ENCODE results near the gene SYNGR1.

Gene SYNGR1

GRCh38 chr22:39309881-39310714, 39.7 kb upstream of the SYNGR1 start:
- H3K9ac ChIP-seq (ENCODE audit: low read length) = no peak overlapping the region
- H3K36me3 ChIP-seq (ENCODE audit: control insufficient read depth, insufficient read depth, low read length) = peaks cover 36% of the 10 kb centered on the region
- H3K27ac ChIP-seq (ENCODE audit: low read depth, low read length) = no peak overlapping the region
- peaks cover 8% of the 10 kb centered on the region for H3K4me1 ChIP-seq (ENCODE audit: control insufficient read depth, insufficient read depth, low read length)
- no peaks in the 10 kb centered on the region for H3K27me3 ChIP-seq (ENCODE audit: control insufficient read depth, insufficient read depth, low read length)
- H3K4me3 ChIP-seq (ENCODE audit: low read length) = no peak overlapping the region

- H3K4me1 ChIP-seq (ENCODE audit: control insufficient read depth, insufficient read depth, low read length) = peaks cover 12% of the 10 kb centered on the region
- no peak overlapping the region for H3K4me3 ChIP-seq (ENCODE audit: low read length)
- no peak overlapping the region for H3K27ac ChIP-seq (ENCODE audit: low read depth, low read length)
- peaks cover 50% of the 10 kb centered on the region for H3K36me3 ChIP-seq (ENCODE audit: control insufficient read depth, insufficient read depth, low read length)
- no peaks in the 10 kb centered on the region for H3K27me3 ChIP-seq (ENCODE audit: control insufficient read depth, insufficient read depth, low read length)
- H3K9ac ChIP-seq (ENCODE audit: low read length) = no peak overlapping the region
Observed at GRCh38 chr22:39311592-39312400, 38.0 kb upstream of the SYNGR1 start.

DNA sequence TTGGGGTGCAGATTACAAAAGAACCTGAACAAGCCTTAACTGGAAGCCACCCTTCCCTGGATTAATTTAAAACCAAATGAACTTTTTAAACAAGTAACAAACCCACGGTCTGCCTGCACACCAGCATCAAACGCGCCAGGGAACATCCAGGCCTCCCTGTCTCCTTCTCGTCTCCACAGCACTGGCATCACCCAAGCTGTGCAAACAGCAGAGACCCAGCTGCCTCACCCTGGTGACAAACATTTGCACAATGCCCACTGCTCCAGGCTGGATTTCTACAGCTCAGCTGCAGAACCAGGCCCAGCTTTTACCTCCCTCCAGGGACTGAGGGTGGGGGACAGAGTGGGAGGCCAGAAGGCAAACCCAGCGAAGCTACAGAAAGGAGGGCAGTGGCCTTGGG, 37.4 kb upstream of the SYNGR1 start:
- no peak overlapping the region for H3K27ac ChIP-seq (ENCODE audit: low read depth, low read length)
- H3K4me3 ChIP-seq (ENCODE audit: low read length) = no peak overlapping the region
- no peaks in the 10 kb centered on the region for H3K27me3 ChIP-seq (ENCODE audit: control insufficient read depth, insufficient read depth, low read length)
- no peak overlapping the region for H3K9ac ChIP-seq (ENCODE audit: low read length)
- H3K4me1 ChIP-seq (ENCODE audit: control insufficient read depth, insufficient read depth, low read length) = peaks cover 15% of the 10 kb centered on the region
- H3K36me3 ChIP-seq (ENCODE audit: control insufficient read depth, insufficient read depth, low read length) = peaks cover 55% of the 10 kb centered on the region

- Histone ChIP-seq H3K36me3 (ENCODE audit: control insufficient read depth, insufficient read depth, low read length) (peaks cover 62% of the 10 kb centered on the region), H3K27me3 (ENCODE audit: control insufficient read depth, insufficient read depth, low read length) (no peaks in the 10 kb centered on the region), H3K9ac (ENCODE audit: low read length) (no peak overlapping the region), H3K4me3 (ENCODE audit: low read length) (no peak overlapping the region), H3K4me1 (ENCODE audit: control insufficient read depth, insufficient read depth, low read length) (peaks cover 20% of the 10 kb centered on the region), H3K27ac (ENCODE audit: low read depth, low read length) (no peak overlapping the region)
Observed at GRCh38 chr22:39313258-39314001, 36.4 kb upstream of the SYNGR1 start.

- H3K36me3 ChIP-seq (ENCODE audit: control insufficient read depth, insufficient read depth, low read length) = peaks cover 62% of the 10 kb centered on the region
- H3K27ac ChIP-seq (ENCODE audit: low read depth, low read length) = no peak overlapping the region
- H3K9ac ChIP-seq (ENCODE audit: low read length) = no peak overlapping the region
- H3K27me3 ChIP-seq (ENCODE audit: control insufficient read depth, insufficient read depth, low read length) = no peaks in the 10 kb centered on the region
- H3K4me1 ChIP-seq (ENCODE audit: control insufficient read depth, insufficient read depth, low read length) = peaks cover 20% of the 10 kb centered on the region
- H3K4me3 ChIP-seq (ENCODE audit: low read length) = no peak overlapping the region
Observed at GRCh38 chr22:39314251-39314971, 35.4 kb upstream of the SYNGR1 start.

DNA sequence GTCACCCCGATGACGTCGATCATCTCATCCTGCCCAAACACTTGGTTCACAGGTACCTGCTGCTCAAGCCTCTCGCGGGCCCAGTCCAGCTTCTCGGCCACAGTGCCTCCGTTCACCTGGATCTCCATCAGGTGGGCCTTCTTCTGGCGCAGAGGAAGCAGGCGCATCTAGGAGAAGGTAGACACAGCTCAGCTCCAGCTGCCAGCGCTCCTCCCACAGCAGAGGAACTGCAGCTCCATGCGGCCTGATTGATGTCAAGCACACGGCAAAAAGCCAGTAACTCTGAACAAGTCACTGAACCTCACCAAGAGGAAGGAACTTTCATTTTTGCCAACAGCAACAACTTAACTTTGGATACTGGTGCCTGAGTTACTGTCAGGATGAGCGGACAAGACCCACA, 34.4 kb upstream of the SYNGR1 start:
- no peaks in the 10 kb centered on the region for H3K27me3 ChIP-seq (ENCODE audit: control insufficient read depth, insufficient read depth, low read length)
- H3K36me3 ChIP-seq (ENCODE audit: control insufficient read depth, insufficient read depth, low read length) = peaks cover 62% of the 10 kb centered on the region
- no peak overlapping the region for H3K9ac ChIP-seq (ENCODE audit: low read length)
- no peak overlapping the region for H3K4me3 ChIP-seq (ENCODE audit: low read length)
- no peak overlapping the region for H3K27ac ChIP-seq (ENCODE audit: low read depth, low read length)
- H3K4me1 ChIP-seq (ENCODE audit: control insufficient read depth, insufficient read depth, low read length) = peaks cover 20% of the 10 kb centered on the region

- H3K27ac ChIP-seq (ENCODE audit: low read depth, low read length) = peak overlapping the region; percentile 51
Observed at GRCh38 chr22:39316440-39317083, 33.2 kb upstream of the SYNGR1 start.

DNA sequence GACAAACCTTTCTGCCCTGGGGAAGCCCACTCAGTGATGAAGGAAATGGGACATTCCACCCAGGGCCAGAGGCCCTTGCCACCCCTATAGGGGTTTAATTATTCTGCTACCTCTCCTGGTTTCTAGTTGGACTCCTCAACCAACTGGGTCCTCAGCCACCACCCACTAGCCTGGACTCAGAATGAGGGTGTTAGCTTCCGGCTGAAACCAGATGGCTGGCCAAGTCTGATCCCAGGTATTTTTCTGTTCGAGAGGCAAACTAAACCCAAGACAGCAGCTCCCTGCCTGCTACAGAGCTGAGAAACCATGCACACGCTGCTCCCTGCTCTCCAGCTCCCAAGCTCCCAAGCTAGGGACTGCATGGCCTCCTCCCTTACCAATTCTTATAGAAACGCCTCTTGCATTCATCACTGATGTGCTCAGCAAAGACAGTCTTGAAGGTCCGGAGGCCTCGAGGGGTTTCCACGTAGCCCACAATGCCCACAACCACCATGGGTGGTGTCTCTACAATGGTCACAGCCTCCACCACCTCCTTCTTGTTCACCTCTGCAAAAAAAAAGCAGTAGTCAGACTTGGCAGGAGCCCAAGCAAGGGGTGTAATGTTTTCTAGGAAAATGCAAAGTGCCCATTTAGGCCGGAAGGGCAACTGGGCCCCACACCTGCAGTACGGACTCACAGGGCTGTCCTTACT, 32.6 kb upstream of the SYNGR1 start:
- peaks cover 20% of the 10 kb centered on the region for H3K4me1 ChIP-seq (ENCODE audit: control insufficient read depth, insufficient read depth, low read length)
- peak overlapping the region; percentile 98 for H3K4me3 ChIP-seq (ENCODE audit: low read length)
- peaks cover 54% of the 10 kb centered on the region for H3K36me3 ChIP-seq (ENCODE audit: control insufficient read depth, insufficient read depth, low read length)
- no peak overlapping the region for H3K27ac ChIP-seq (ENCODE audit: low read depth, low read length)
- H3K9ac ChIP-seq (ENCODE audit: low read length) = peak overlapping the region; percentile 11
- no peaks in the 10 kb centered on the region for H3K27me3 ChIP-seq (ENCODE audit: control insufficient read depth, insufficient read depth, low read length)

More at GRCh38 chr22:39316440-39317083, 33.2 kb upstream of the SYNGR1 start:
- Histone ChIP-seq H3K9ac (ENCODE audit: low read length) (no peak overlapping the region), H3K36me3 (ENCODE audit: control insufficient read depth, insufficient read depth, low read length) (peaks cover 61% of the 10 kb centered on the region), H3K4me3 (ENCODE audit: low read length) (peak overlapping the region; percentile 48), H3K27me3 (ENCODE audit: control insufficient read depth, insufficient read depth, low read length) (no peaks in the 10 kb centered on the region), H3K4me1 (ENCODE audit: control insufficient read depth, insufficient read depth, low read length) (peaks cover 20% of the 10 kb centered on the region)

DNA sequence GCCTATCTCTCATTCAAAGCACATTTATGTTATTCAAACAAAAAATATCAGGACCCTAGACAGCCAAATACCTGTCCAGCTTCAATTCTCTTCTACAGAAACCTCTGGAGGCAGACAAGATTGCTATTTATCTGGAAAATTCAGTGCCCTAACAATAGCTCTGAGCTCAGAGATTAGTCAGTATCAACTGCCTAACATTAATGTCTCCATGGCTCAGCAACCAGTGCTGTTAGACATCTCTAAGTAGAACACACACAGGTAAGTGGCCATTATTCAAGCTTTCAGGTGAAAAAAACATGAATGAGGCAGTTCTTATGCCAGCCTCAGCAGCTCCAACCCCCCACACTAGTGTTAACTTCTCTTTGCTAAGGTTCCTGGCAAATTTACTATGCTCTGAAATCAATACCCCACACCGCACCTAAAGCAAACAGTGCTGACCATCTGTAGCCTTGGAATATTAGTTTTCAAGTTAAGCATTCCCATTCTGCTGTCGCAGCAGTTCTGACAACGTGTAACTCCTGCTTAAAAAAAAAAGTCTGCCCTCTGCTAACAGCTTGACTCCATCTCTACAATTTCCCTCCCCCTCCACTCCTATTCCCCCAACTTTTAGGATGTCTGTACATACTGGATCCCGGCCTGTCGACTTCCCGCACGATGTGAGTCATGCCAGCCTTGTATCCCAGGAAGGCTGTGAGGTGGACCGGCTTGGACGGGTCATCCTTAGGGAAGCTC, 31.9 kb upstream of the SYNGR1 start:
- H3K4me1 ChIP-seq (ENCODE audit: control insufficient read depth, insufficient read depth, low read length) = peaks cover 20% of the 10 kb centered on the region
- peak overlapping the region; percentile 85 for H3K9ac ChIP-seq (ENCODE audit: low read length)
- H3K36me3 ChIP-seq (ENCODE audit: control insufficient read depth, insufficient read depth, low read length) = peaks cover 47% of the 10 kb centered on the region
- peak overlapping the region; percentile 98 for H3K4me3 ChIP-seq (ENCODE audit: low read length)
- no peaks in the 10 kb centered on the region for H3K27me3 ChIP-seq (ENCODE audit: control insufficient read depth, insufficient read depth, low read length)
- peak overlapping the region; percentile 95 for H3K27ac ChIP-seq (ENCODE audit: low read depth, low read length)

DNA sequence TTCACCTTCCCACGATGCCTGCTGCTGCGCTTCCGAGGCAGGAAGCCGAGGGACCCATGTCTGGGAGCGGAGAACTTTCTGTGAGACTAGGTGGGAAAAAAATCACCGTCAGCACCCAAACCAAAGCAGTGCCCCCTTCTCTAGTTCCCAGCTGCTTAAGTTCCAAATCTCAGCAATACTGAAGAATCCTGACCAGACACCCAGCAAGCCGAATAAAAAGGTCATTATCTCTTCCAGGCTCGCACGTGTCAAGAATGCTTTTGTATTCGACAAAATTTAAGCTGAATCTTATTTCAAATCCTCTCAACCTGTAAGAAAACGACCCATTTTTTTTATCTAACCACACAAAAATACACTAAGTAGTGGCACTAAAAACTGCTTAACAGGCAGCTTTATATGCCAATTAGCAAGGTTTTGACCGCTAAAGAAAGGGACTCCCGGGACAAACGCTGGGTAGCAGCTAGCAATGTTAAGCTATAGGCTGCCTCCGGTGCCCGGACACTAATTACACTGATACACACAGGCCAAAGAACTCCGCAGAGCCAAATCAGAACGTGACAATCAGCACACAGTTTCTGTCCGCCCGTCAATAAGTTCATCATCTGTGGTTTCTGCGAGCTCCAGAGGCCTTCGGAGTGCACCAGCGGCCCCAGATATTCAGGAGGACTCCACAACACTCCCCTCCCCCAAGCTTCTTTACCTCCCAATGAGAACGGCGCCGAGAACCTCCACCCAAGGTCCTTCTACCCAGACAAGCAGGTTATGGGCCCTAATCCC, 31.1 kb upstream of the SYNGR1 start:
- peaks cover 41% of the 10 kb centered on the region for H3K36me3 ChIP-seq (ENCODE audit: control insufficient read depth, insufficient read depth, low read length)
- peak overlapping the region; percentile 95 for H3K27ac ChIP-seq (ENCODE audit: low read depth, low read length)
- no peaks in the 10 kb centered on the region for H3K27me3 ChIP-seq (ENCODE audit: control insufficient read depth, insufficient read depth, low read length)
- H3K9ac ChIP-seq (ENCODE audit: low read length) = peak overlapping the region; percentile 85
- peaks cover 20% of the 10 kb centered on the region for H3K4me1 ChIP-seq (ENCODE audit: control insufficient read depth, insufficient read depth, low read length)
- H3K4me3 ChIP-seq (ENCODE audit: low read length) = peak overlapping the region; percentile 98
